Lung (tissue), 12 donors: ENCODE measurements around the gene CDC123. TPM values are rescaled to one million over a fixed set of nuclear protein-coding genes. Genes with fewer than 3 reads are reported as not detected.

ENCODE experiments used
- ATAC-seq: fragments of 200-7000 bp; cut with Tn5 transposase; one replicate; pipeline ENCODE4 v1.9.1; 2020; ENCODE audit warnings: moderate number of reproducible peaks; ENCODE audit not compliant: insufficient read depth, low FRiP score
- DNase-seq, 3 donors: peaks; one replicate each; pipeline ENCODE4 v3.0.0-alpha.2; 2013 to 2017
- H3K27ac ChIP-seq, 2 donors: one replicate each; pipeline ENCODE4 v1.5.1; 2013; ENCODE audit warnings: mild to moderate bottlenecking in 2 of 2, moderate library complexity in 2 of 2, control low read depth in 1 of 2, inconsistent platforms in 1 of 2, low read depth in 1 of 2, low read length in 1 of 2
- H3K27me3 ChIP-seq, 3 donors: one replicate each; pipeline ENCODE4 v1.5.1; 2013; ENCODE audit warnings: low read length in 2 of 3; ENCODE audit not compliant: control insufficient read depth in 3 of 3, insufficient read depth in 3 of 3
- H3K36me3 ChIP-seq, 4 donors: one replicate each; pipeline ENCODE4 v1.5.1; 2013; ENCODE audit warnings: low read length in 4 of 4, mild to moderate bottlenecking in 1 of 4, moderate library complexity in 1 of 4; ENCODE audit not compliant: control insufficient read depth in 4 of 4, insufficient read depth in 4 of 4
- H3K4me1 ChIP-seq, 5 donors: one replicate each; pipeline ENCODE4 v1.5.1; 2013; ENCODE audit warnings: low read length in 5 of 5, mild to moderate bottlenecking in 2 of 5, moderate library complexity in 1 of 5; ENCODE audit not compliant: control insufficient read depth in 5 of 5, insufficient read depth in 5 of 5
- H3K4me3 ChIP-seq: one replicate; pipeline ENCODE4 v1.5.1; 2013; ENCODE audit warnings: mild to moderate bottlenecking, control low read depth, moderate library complexity
- H3K9ac ChIP-seq, 2 donors: one replicate each; pipeline ENCODE4 v1.5.1; 2013; ENCODE audit warnings: low read length in 2 of 2, control low read depth in 1 of 2; ENCODE audit not compliant: insufficient read depth in 1 of 2
- H3K9me3 ChIP-seq, 4 donors: one replicate each; pipeline ENCODE4 v1.5.1; 2013; ENCODE audit warnings: low read length in 3 of 4, mild to moderate bottlenecking in 1 of 4, moderate library complexity in 1 of 4; ENCODE audit not compliant: control insufficient read depth in 4 of 4, insufficient read depth in 3 of 4
- CTCF ChIP-seq: IDR thresholded peaks from 2 replicates; pipeline ENCODE4 v1.5.1; 2012; ENCODE audit warnings: mild to moderate bottlenecking; ENCODE audit errors: control extremely low read depth, extremely low read depth
- WGBS, 2 donors: extraction: QIAGEN DNeasy Blood & Tissue Kit; methylation state at CpG; one replicate each; pipeline ENCODE4 v1.1.7; 2013; 5-methylcytosine and 5-hydroxymethylcytosine counted together
- polyA plus RNA-seq, 2 donors: library from polyadenylated mRNA; stranded (reverse); fragments of 200-250 nt; gene quantifications; one replicate each; pipeline ENCODE4 v1.2.1, GENCODE V29; 2013
- total RNA-seq, 2 donors: library from RNA; depleted of rRNA in 1 of 2; stranded (reverse); fragments of >200 nt in 1 of 2; gene quantifications; one replicate each; pipeline ENCODE4 v1.2.1, GENCODE V29; 2014 to 2021
- donor health status: control.
- donor health status: control.
- donor health status: Bipolar disorder and iron deficiency.
- donor health status: healthy.
- donor health status: DM: yes; HTN: yes; CAD: no.

CDC123 gene
- total and polyA plus RNA-seq, 4 donors, result 25.8 to 74.8 (median 54.4) TPM

- no peak overlapping the region for H3K4me3 ChIP-seq
- H3K4me1 ChIP-seq, result no peaks in the 10 kb centered on the region
- no peak for DNase-seq
- no peak overlapping the region for H3K9ac ChIP-seq
- no peak overlapping the region for H3K27ac ChIP-seq
- TF ChIP-seq CTCF, result no peak
- peaks cover 15 to 26% (median 19%) of the 10 kb centered on the region in 4 donors for H3K36me3 ChIP-seq
- no peak for ATAC-seq
- WGBS, 2 donors, result 82 to 89% methylated on average over 9 of the region's 9 CpGs
- H3K9me3 ChIP-seq, result no peaks in the 10 kb centered on the region
- H3K27me3 ChIP-seq, result no peaks in the 10 kb centered on the region
These were observed 15.6 kb upstream of the CDC123 start for GRCh38 chr10:12180221-12180974.

GRCh38 chr10:12181065-12181775 lies 14.8 kb upstream of the CDC123 start:
- Histone ChIP-seq H3K9me3 (no peaks in the 10 kb centered on the region), H3K9ac (no peak overlapping the region), H3K4me1 (no peaks in the 10 kb centered on the region), H3K27ac (no peak overlapping the region), H3K36me3 (peaks cover 16 to 23% (median 22%) of the 10 kb centered on the region in 4 donors), H3K4me3 (no peak overlapping the region), H3K27me3 (no peaks in the 10 kb centered on the region)
- ATAC-seq (peak; percentile 52), DNase-seq (no peak)
- WGBS, 2 donors, result 37 to 72% methylated on average over 13 of the region's 13 CpGs
- TF ChIP-seq CTCF, result no peak

GRCh38 chr10:12184165-12184564 lies 11.8 kb upstream of the CDC123 start:
- H3K4me3 ChIP-seq, result no peak overlapping the region
- WGBS, 2 donors, result 95 to 97% methylated on average over 7 of the region's 7 CpGs
- no peaks in the 10 kb centered on the region for H3K4me1 ChIP-seq
- H3K27ac ChIP-seq, result no peak overlapping the region
- H3K27me3 ChIP-seq, result no peaks in the 10 kb centered on the region
- DNase-seq (no peak), ATAC-seq (no peak)
- peaks cover 3 to 20% (median 15%) of the 10 kb centered on the region in 4 donors for H3K36me3 ChIP-seq
- H3K9me3 ChIP-seq, result no peaks in the 10 kb centered on the region
- no peak for TF ChIP-seq CTCF
- H3K9ac ChIP-seq, result no peak overlapping the region
